ENCODE data around the gene MRPL58. TPM values are rescaled to one million over a fixed set of nuclear protein-coding genes. Genes with fewer than 3 reads are reported as not detected.
A peak's percentile ranks its signal among the peaks of the same experiment; 100 is the strongest.

MRPL58 gene
- total RNA-seq, 3 donors from 2014 or later (not counting 1 experiment from before 2014, with no cell fraction given), result 9.0 to 15.7 (median 12.9) TPM

DNA sequence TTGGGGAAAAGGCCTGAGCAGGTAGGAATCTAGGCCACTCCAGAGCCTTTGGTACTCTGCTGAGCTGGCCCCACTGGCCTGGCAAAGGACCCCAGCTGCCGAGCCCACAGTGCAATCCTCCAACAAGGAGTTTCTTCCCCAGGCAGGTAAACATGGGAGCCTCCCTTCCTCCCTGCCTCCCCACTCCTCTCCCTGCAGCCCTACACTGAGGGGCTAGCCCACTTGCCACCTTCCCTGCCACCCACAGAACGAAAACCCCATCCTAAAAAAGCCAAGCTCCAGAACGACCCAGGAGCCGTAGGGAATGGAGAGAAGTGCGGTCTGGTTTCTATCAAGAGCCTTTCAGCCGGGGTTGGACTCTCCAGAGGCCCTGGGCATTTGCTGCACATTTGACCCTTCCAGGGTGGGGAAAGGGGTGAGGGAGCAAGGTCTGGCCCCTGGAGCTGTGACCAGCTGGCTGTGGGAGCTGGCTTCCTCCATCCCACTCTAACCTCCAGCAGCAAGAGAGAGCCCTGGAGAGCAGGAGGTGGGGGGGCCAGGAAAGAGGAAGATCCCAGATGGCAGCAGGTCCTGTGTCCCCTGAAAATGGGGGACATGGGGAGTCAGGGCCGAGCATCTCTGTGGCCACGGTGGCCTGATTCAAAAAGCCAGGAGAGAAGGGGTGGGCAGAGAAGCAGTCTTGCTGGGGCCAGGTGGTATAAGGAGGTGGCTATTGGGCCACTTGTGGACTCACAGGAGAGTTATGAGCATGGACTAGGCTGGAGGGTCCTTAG, 41.2 kb upstream of the MRPL58 start:
- Mint-ChIP-seq H3K4me3 (peak overlapping the region; percentile 64), H3K4me1 (peaks cover 6% of the 10 kb centered on the region in 2 donors), H3K9me3 (no peaks in the 10 kb centered on the region), H3K36me3 (no peaks in the 10 kb centered on the region), H3K27me3 (ENCODE audit: low read depth in 2 of 2) (peaks cover 6 to 21% of the 10 kb centered on the region in 2 donors), H3K27ac (no peak overlapping the region)
- H3K27me3 ChIP-seq (ENCODE audit: control insufficient read depth, insufficient read depth, low read length), result peaks cover 23% of the 10 kb centered on the region
- H3K4me1 ChIP-seq (ENCODE audit: control insufficient read depth, insufficient read depth, low read length), result peaks cover 17% of the 10 kb centered on the region
- 94% methylated on average over 8 of the region's 8 CpGs for WGBS (ENCODE audit: insufficient coverage)
- no peak for ATAC-seq
- H3K27ac ChIP-seq (ENCODE audit: low read length), result no peak overlapping the region
- no peaks in the 10 kb centered on the region for H3K9me3 ChIP-seq (ENCODE audit: control insufficient read depth, insufficient read depth, low read length)
- TF ChIP-seq, protein P1, sequence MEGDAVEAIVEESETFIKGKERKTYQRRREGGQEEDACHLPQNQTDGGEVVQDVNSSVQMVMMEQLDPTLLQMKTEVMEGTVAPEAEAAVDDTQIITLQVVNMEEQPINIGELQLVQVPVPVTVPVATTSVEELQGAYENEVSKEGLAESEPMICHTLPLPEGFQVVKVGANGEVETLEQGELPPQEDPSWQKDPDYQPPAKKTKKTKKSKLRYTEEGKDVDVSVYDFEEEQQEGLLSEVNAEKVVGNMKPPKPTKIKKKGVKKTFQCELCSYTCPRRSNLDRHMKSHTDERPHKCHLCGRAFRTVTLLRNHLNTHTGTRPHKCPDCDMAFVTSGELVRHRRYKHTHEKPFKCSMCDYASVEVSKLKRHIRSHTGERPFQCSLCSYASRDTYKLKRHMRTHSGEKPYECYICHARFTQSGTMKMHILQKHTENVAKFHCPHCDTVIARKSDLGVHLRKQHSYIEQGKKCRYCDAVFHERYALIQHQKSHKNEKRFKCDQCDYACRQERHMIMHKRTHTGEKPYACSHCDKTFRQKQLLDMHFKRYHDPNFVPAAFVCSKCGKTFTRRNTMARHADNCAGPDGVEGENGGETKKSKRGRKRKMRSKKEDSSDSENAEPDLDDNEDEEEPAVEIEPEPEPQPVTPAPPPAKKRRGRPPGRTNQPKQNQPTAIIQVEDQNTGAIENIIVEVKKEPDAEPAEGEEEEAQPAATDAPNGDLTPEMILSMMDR (IDR thresholded peaks at IDR 0.05), result no peak
- no peak overlapping the region for H3K4me3 ChIP-seq (ENCODE audit: low read length)
- no peaks in the 10 kb centered on the region for H3K36me3 ChIP-seq (ENCODE audit: control insufficient read depth, insufficient read depth, low read length)
- no peak for DNase-seq
- intact Hi-C loops (cut with micrococcal nuclease), result no loop called here

DNA sequence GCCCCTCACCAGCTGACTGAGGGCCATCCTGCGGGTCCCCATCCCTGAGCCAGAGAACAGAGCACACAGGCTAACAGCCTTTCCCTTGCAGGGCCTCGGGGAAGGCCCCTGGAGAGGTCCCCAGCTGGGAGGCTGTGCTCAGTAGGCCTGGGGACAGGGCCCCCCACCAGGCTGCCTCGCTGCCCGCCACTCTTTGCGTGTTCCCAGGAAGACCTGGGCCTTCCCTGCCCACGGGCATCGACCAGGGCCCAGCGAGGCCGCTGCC, 40.7 kb upstream of the MRPL58 start:
- peaks cover 17% of the 10 kb centered on the region for H3K4me1 ChIP-seq (ENCODE audit: control insufficient read depth, insufficient read depth, low read length)
- no peaks in the 10 kb centered on the region for H3K9me3 Mint-ChIP-seq
- no peak overlapping the region for H3K27ac Mint-ChIP-seq
- ATAC-seq (no peak), DNase-seq (no peak)
- H3K9me3 ChIP-seq (ENCODE audit: control insufficient read depth, insufficient read depth, low read length), result no peaks in the 10 kb centered on the region
- H3K27me3 Mint-ChIP-seq (ENCODE audit: low read depth in 2 of 2), result peaks cover 6 to 23% of the 10 kb centered on the region in 2 donors
- no peak overlapping the region for H3K4me3 ChIP-seq (ENCODE audit: low read length)
- no peak overlapping the region for H3K27ac ChIP-seq (ENCODE audit: low read length)
- H3K36me3 Mint-ChIP-seq, result no peaks in the 10 kb centered on the region
- 41% methylated on average over 9 of the region's 9 CpGs for WGBS (ENCODE audit: insufficient coverage)
- H3K27me3 ChIP-seq (ENCODE audit: control insufficient read depth, insufficient read depth, low read length), result peaks cover 23% of the 10 kb centered on the region
- peak overlapping the region; percentile 64 for H3K4me3 Mint-ChIP-seq
- intact Hi-C loops (cut with micrococcal nuclease), result no loop called here
- TF ChIP-seq, protein P1 (IDR thresholded peaks at IDR 0.05), result no peak
- peaks cover 6% of the 10 kb centered on the region in 2 donors for H3K4me1 Mint-ChIP-seq
- no peaks in the 10 kb centered on the region for H3K36me3 ChIP-seq (ENCODE audit: control insufficient read depth, insufficient read depth, low read length)

DNA sequence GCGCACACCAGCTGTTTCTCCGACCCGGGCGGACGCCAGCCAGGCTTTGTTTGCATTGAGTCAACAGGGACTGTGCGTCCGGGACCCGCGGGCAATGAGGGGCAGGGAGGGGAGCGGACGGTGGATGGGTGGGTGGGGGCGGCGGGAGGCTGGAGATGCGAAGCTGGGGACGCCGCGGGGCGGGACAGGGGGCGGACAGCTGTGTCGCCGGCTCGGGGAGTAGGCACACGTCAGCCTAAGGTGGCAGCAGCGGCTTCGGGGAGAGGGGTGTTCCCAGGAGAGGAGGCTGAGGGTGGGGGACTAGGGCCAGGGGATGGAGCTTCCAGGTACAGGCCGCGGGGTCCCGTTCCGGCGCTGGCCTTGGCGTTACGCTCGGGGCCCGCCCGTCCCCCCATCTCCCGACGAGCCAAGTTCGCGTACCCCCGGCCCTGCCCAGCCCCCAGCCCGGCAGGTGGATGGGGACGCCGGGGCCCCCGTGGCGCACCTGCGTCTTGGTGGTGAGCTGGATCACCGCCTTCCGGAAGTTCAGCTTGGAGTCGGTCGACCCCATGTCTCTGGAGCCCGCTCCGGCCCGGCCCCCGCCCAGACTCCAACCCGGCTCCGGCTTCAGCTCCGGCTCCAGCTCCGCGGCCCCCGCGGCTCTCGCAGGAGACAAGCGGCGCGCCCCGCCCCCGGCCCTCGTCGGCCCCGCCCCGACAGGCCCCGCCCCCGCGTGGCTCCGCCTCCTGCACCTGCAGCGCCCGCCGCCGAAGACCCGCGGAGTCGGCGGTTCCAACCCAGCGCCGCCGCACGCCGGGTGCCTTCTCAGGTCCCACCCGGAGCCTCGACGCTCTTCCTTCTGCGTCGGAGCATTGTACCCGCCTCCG, 40.1 kb upstream of the MRPL58 start, which contains the start of gene HID1:
TSS of gene HID1 (minus strand) at position 653 of the 866 bp plus-strand sequence. CDS start at position 550, 103 bp downstream.
- intact Hi-C loops (cut with micrococcal nuclease), result no loop called here
- peak; percentile 73 to 92 (median 89) for ATAC-seq
- Histone ChIP-seq H3K4me1 (ENCODE audit: control insufficient read depth, insufficient read depth, low read length) (peaks cover 17% of the 10 kb centered on the region), H3K27ac (ENCODE audit: low read length) (no peak within 1 kb of the TSS), H3K9me3 (ENCODE audit: control insufficient read depth, insufficient read depth, low read length) (no peaks in the 10 kb centered on the region), H3K36me3 (ENCODE audit: control insufficient read depth, insufficient read depth, low read length) (no peaks in the 10 kb centered on the region), H3K27me3 (ENCODE audit: control insufficient read depth, insufficient read depth, low read length) (peaks cover 23% of the 10 kb centered on the region), H3K4me3 (ENCODE audit: low read length) (peak within 1 kb of the TSS; percentile 42)
- peak within 1 kb of the TSS in 1 of 2 donors; percentile 6 for H3K27ac Mint-ChIP-seq
- H3K9me3 Mint-ChIP-seq, result no peaks in the 10 kb centered on the region
- DNase-seq, result peak; percentile 55 to 87
- H3K4me3 Mint-ChIP-seq, result peak within 1 kb of the TSS; percentile 83
- 3% methylated on average over 95 of the region's 95 CpGs for WGBS (ENCODE audit: insufficient coverage)
- peaks cover 6 to 25% of the 10 kb centered on the region in 2 donors for H3K27me3 Mint-ChIP-seq (ENCODE audit: low read depth in 2 of 2)
- H3K4me1 Mint-ChIP-seq, result peaks cover 6% of the 10 kb centered on the region in 2 donors
- H3K36me3 Mint-ChIP-seq, result no peaks in the 10 kb centered on the region
- TF ChIP-seq, protein P1 (IDR thresholded peaks at IDR 0.05), result no peak

Measured in natural killer cell (primary cell).